ENCODE measurements around the gene GAB2.

The GAB2 gene

GRCh38 chr11:78400116-78400515 lies 17.5 kb downstream of the GAB2 start:
- DNase-seq (ENCODE audit: low read depth): no peak

DNA sequence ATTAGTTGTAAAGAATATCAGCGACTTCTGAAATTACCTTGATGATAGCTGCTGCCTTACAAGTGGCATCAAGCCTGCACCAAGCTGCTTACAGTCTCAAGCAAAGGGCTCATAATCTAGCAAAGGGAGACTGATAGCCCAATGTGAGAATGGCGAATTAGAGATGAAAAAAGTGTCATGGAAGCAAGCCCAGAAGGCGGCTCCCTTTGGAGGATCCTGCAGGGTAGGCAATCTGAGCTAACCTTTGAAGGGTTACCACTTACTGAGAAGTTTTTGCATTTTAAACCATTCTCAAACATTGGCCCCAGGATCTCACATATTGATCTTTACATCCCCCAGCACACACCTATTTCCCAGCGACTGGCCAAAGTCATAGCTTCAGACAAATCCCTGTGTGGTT lies 18.5 kb downstream of the GAB2 start:
- no peak for DNase-seq (ENCODE audit: low read depth)

GRCh38 chr11:78398715-78399114 lies 18.9 kb downstream of the GAB2 start:
- no peak for DNase-seq (ENCODE audit: low read depth)

- no peak for DNase-seq (ENCODE audit: low read depth)
Measured at GRCh38 chr11:78397398-78397797, 20.2 kb downstream of the GAB2 start.

- no peak for DNase-seq (ENCODE audit: low read depth)
Measured at GRCh38 chr11:78395597-78395996, 22.0 kb downstream of the GAB2 start.

- DNase-seq (ENCODE audit: low read depth): no peak
Measured at GRCh38 chr11:78392854-78393253, 24.8 kb downstream of the GAB2 start.

DNA sequence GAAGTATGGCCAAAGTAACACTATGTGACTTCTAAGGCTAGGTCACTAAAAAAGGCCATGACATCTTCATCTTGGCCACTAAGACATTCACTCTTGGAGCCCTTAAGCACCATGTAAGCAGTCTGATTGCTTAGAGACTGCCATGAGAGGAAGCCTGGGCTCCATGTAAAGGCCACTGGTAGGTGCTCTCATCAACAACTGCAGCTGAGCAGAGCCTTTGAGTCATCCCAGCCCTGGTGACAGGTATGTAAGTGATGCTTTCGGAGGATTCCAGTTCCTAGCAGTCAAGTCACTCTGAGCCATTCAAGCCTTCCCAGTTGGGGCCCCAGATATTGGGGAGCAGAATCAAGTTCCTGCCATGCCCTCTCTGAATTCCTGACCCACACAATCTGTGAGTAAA lies 26.2 kb downstream of the GAB2 start:
- no peak for DNase-seq (ENCODE audit: low read depth)

- DNase-seq (ENCODE audit: low read depth): no peak
Measured at GRCh38 chr11:78390809-78391208, 26.8 kb downstream of the GAB2 start.

DNA sequence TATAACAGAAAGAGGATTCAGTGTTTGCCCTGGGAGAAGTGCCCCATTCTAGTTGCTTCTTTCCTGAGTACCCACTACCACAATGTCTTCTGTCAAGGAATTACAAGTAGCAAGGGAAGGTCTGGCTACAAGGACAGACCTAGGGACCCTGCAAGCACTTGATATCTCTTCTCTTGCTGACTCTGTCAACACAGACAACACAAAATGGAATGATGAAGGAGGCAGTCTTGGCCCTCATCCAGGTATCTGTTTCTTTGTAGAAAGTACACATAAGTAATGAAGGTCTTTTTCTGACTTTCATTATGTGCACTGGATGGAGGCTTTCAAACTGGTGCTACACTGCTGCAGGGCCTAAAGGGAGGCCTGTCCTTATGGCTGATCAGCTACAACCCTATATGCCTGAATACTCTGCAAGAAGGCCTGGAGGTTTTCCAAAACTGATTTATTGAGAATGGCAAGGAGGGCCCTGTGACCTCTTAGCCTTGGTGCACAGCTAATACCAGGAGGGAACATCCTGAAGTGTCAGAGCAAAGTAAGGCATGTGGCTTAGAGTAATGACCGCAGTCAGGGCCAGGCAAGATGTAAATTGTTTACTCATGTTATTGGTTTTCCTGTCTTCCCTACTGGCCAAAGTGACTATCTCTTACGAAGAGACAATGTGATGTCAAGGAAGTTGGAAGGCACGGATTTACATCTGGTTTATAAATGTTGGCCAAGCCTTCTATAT lies 31.2 kb downstream of the GAB2 start:
- DNase-seq (ENCODE audit: low read depth): no peak

DNA sequence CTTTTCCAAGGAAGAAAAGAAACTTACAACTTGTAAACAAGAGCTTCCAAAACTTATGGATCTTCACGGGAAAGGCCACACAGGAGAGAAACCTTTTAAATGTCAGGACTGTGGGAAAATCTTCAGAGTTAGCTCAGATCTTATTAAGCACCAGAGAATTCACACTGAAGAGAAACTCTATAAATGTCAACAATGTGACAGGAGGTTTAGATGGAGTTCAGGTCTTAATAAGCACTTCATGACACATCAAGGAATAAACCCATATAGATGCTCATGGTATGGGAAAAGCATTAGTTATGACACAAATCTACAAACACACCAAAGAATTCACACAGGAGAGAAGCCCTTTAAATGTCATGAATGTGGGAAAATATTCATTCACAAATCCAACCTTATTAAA lies 32.4 kb downstream of the GAB2 start:
- no peak for DNase-seq (ENCODE audit: low read depth)

DNA sequence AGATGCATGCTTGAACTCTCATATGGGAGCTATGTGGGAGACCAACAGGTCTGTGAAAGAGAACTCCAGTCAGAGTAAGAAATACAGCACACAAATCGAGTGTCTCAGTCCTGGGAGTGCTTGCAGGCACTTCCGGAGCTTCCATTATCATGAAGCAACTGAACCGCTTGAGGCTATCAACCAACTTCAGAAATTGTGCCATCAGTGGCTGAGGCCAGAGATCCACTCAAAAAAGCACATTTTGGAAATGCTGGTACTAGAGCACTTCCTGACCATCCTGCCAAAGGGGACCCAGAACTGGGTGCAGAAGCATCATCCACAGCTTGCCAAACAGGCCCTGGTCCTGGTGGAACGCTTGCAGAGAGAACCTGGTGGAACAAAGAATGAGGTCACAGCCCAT lies 33.4 kb downstream of the GAB2 start:
- DNase-seq (ENCODE audit: low read depth): no peak

- DNase-seq (ENCODE audit: low read depth): no peak
Measured at GRCh38 chr11:78381865-78382264, 35.8 kb downstream of the GAB2 start.

- no peak for DNase-seq (ENCODE audit: low read depth)
Measured at GRCh38 chr11:78380615-78381051, 37.0 kb downstream of the GAB2 start.

DNA sequence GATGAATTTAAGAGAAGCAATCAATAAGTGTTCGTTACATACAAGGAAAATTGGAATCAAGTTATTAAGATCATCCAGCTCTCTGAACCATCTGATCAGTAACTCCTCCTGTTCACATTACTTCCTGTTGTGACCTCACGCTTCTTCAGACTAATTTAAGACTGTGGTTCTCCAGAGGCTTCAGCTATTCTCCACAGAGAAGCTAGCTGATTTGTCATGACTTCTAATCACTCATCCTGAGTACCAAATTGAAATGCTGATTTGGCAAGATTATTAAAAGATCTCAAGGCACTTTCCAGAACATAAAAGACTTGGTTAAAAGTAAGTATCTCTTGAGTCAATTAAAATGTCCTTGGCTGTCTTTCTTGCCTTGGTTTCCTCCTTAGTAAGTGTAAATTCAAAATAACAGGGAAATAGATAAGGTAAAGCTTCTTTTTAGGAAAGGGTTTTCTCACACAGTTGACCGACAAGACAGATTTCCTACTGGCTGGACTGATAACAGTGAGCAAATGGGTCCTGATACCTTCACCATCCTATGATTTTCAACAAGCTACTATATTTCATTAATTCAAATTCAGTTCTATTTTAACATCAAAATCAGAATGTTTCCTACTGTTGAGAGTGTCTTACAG lies 38.5 kb downstream of the GAB2 start:
- DNase-seq (ENCODE audit: low read depth): no peak

GRCh38 chr11:78377625-78378418 lies 39.8 kb downstream of the GAB2 start:
- no peak for DNase-seq (ENCODE audit: low read depth)

- DNase-seq (ENCODE audit: low read depth): no peak
Measured at GRCh38 chr11:78376858-78377257, 40.8 kb downstream of the GAB2 start.

- no peak for DNase-seq (ENCODE audit: low read depth)
Measured at GRCh38 chr11:78374917-78375316, 42.7 kb downstream of the GAB2 start.

DNA sequence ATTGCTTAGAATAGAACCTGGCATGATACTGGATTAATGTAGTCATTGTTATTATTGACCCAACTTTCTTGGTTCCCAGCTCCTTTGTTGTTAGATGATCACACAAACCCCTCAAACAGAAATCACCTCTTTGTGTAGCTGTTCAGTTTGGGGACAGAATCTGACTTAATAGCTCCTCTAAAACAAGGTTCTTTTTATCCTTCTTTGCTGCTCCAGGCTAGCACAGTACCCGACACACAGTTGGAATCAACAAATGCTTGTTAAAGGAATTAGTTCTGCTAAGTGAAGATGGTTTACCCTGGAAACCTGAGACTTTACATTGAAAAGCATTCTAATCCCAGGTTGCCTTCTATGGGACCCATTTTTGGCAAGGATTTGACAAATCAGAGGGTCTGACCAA lies 43.9 kb downstream of the GAB2 start:
- no peak for DNase-seq (ENCODE audit: low read depth)

GRCh38 chr11:78372114-78372768 lies 45.4 kb downstream of the GAB2 start:
- DNase-seq (ENCODE audit: low read depth): no peak

GRCh38 chr11:78371221-78371891 lies 46.3 kb downstream of the GAB2 start:
- no peak for DNase-seq (ENCODE audit: low read depth)

GRCh38 chr11:78370406-78371172 lies 47.0 kb downstream of the GAB2 start:
- DNase-seq (ENCODE audit: low read depth): no peak
